ES-I3 (cell line): Measurements from ENCODE around the gene UGT8.
"Not testable (repeated sequence)": the region's sequence is repeated elsewhere in the genome, so short reads cannot be mapped to it uniquely, and the experiment has no call there.

ENCODE experiments used
- H3K36me3 ChIP-seq: 2 replicates; pipeline ENCODE4 v1.6.1; 2013; ENCODE audit warnings: mild to moderate bottlenecking, low read length, control low read depth, moderate library complexity; ENCODE audit not compliant: insufficient read depth
- H3K4me1 ChIP-seq: 2 replicates; pipeline ENCODE4 v1.6.1; 2013; ENCODE audit warnings: mild to moderate bottlenecking, control low read depth, low read length; ENCODE audit not compliant: insufficient read depth
- H3K9ac ChIP-seq: 2 replicates; pipeline ENCODE4 v1.6.1; 2013; ENCODE audit warnings: low read depth, mild to moderate bottlenecking, low read length, moderate library complexity
- H3K9me3 ChIP-seq: 2 replicates; pipeline ENCODE4 v1.6.1; 2013; ENCODE audit warnings: mild to moderate bottlenecking, low read length, moderate library complexity; ENCODE audit not compliant: control insufficient read depth, insufficient read depth

UGT8 gene

DNA sequence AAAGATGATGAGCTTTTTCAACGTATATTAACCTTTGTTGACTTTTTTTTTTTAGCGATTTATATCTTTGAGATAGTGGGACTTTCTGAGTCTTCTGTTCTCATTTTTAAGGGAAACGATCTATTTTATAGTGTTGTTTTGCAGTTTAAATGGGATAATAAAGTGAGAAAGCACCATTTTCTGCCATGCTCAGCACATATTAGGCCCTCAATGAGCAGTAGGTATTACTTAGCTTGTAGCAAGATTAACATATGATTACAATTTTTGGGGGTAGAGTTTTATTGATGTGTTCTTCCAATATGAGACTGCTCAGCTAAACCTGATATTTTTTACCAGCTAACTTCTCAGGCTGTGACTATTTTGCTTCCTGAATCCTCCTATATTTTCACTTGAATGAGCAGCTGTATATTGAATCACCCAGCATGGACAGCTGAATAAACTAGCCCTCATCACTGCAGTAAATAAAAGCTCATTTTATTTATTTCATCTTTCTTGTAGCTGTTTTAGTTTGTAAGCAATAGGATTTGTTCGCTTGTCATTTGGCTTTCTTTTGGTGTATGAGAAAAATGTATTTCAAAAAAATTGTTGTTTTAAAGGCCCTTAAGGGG is 43.7 kb downstream of the UGT8 start:
- Histone ChIP-seq H3K9ac (no peak overlapping the region), H3K4me1 (no peaks in the 10 kb centered on the region), H3K9me3 (no peaks in the 10 kb centered on the region), H3K36me3 (no peaks in the 10 kb centered on the region)

DNA sequence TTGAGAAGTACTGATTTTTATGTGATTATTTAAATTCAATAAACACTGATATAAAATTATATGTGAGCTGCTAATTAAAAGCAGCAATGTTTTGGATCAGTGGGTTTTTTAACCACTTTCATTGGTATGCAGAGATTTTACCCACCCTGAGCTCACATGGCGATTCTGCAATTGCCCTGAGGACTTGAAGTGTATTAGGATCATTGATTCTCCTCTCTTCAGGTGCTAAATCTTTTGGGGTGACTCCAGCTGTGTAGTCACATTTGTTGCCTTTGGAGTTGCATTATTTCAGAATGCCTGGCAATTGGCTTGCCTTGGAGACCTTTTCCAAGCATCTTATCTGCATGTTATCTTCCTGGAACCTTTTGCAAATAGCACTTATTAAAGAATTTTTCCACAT is 51.3 kb downstream of the UGT8 start:
- Histone ChIP-seq H3K4me1 (no peaks in the 10 kb centered on the region), H3K9ac (no peak overlapping the region), H3K36me3 (no peaks in the 10 kb centered on the region), H3K9me3 (no peaks in the 10 kb centered on the region)

DNA sequence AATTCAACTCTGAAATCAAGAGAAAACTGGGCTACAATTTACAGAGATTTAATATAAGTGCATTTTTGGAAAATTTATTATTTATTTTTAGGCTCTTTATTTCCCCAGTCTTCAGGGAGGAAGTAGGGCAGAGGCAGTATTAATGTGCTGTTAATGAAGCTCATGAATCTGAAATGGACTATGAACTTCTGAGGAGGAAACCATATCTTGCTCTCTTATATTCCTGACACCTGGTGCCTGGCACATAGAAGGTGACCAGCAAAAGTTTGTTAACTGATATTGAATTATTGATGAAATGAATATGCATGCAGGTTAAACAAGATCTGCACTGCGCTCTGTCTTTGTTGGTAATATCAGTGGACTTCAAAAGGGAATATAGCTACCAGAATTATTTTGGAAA is 55.1 kb downstream of the UGT8 start:
- H3K4me1 ChIP-seq, result no peaks in the 10 kb centered on the region; the same call in 1 of the 2 replicates
- no peak overlapping the region for H3K9ac ChIP-seq
- H3K9me3 ChIP-seq, result no peaks in the 10 kb centered on the region
- H3K36me3 ChIP-seq, result no peaks in the 10 kb centered on the region

DNA sequence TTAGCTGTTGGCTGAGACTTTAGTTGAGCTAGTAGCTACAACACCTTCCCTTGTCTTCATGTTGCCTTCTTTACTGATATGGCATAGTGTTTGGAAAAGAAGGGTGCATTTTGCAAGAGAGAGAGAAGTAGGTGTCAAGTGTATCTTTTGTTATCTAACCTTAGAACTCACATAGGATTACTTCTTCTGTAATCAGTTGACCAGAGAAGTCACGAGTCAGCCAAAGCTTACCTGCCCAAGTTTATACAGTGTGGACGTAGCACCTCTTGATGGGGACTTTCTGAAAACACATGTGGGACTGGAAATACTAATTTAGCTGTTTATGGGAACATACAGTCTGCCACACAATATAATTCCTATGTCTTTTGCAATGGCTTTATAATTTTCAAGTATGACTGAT is 56.0 kb downstream of the UGT8 start:
- no peaks in the 10 kb centered on the region; the same call in 1 of the 2 replicates for H3K4me1 ChIP-seq
- no peaks in the 10 kb centered on the region for H3K9me3 ChIP-seq
- no peak overlapping the region for H3K9ac ChIP-seq
- no peaks in the 10 kb centered on the region for H3K36me3 ChIP-seq

DNA sequence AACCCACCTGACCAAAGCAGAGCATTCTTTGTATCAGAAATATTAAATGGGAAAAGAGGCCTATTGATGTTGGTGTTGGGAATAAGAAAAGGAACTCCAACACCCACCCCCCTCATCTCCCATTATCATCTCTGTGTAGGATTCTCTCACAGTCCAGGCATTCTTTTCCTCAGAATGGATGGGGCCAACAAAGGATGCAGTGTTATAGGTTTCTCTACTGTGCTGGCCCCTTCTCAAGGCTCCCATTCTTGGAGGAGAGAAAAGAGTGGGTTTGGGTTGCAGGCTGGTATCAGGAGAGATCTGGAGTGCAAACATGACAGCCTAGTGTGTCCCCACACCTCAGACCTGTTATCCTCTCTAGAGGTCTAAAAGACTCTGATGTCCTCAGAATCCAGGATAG is 59.6 kb downstream of the UGT8 start:
- Histone ChIP-seq H3K36me3 (no peaks in the 10 kb centered on the region), H3K4me1 (no peaks in the 10 kb centered on the region; the same call in 1 of the 2 replicates), H3K9me3 (no peaks in the 10 kb centered on the region), H3K9ac (no peak overlapping the region)

DNA sequence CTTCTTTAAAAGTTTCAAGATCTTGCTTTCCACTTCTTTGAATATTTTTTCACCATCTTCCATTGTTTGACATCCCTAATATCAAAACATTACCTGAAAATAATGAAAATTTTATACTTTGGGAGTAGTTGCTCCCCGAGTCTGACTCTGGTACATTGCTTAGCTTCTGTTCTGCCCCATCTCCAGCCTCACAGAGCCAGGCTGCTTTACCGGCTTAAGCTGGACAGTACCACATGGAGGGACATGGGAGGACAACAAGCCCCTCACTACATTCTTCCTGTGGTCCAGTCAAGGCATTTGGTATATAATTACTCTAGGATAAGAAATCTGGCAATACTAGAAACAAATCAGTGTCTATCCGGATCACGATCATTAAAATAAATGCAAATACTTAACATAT is 60.2 kb downstream of the UGT8 start:
- Histone ChIP-seq H3K4me1 (no peaks in the 10 kb centered on the region; the same call in 1 of the 2 replicates), H3K36me3 (no peaks in the 10 kb centered on the region), H3K9ac (no peak overlapping the region), H3K9me3 (no peaks in the 10 kb centered on the region)

DNA sequence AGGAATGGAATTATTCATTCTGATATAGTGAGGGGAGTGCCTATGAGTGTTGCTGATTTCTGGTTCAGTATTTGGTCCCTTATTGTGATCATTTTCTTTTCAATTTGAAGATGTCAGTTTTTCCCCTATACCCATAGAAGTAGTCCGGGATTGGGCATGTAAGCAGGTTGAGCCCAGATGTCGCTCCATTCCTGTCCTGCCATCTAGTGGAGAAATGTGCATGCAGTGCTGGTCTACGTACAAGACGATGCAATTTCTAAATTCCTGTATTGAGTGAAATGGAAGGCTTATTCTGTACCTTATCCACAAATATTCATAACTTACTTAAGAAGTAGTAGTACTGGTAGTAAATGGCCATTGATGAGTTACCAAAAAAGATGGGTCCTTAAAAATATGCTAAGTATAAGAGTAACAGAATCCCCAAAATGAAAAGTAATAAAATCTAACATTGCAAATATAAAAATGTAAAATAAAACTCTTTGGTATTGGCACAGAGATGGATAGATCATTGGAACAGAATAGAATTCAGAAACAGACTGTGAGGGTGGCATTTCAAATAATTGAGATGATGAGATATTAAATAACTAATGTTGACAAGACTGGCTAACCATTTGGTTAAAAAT is 60.9 kb downstream of the UGT8 start:
- Histone ChIP-seq H3K9ac (no peak overlapping the region), H3K4me1 (no peaks in the 10 kb centered on the region; the same call in 1 of the 2 replicates), H3K9me3 (no peaks in the 10 kb centered on the region), H3K36me3 (no peaks in the 10 kb centered on the region)

DNA sequence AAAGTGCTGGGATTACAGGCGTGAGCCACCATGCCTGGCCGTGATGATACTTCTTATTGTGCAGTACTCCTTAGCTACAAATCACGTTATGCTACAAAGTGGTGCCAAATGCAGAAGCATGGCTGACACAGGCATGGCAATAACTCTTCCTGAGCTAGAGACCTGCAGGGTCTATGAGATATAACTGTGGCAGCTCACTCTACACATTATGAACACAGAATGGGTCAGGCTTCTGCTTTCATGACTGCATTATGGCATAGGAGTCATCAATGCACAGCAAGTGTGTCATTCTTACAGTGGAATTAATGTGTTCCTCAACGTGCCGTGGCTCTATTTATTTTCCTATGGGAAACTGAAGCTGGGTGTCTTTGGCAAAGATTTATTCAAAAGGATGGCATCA is 64.5 kb downstream of the UGT8 start:
- Histone ChIP-seq H3K9me3 (no peaks in the 10 kb centered on the region), H3K9ac (no peak overlapping the region), H3K4me1 (no peaks in the 10 kb centered on the region), H3K36me3 (no peaks in the 10 kb centered on the region)

DNA sequence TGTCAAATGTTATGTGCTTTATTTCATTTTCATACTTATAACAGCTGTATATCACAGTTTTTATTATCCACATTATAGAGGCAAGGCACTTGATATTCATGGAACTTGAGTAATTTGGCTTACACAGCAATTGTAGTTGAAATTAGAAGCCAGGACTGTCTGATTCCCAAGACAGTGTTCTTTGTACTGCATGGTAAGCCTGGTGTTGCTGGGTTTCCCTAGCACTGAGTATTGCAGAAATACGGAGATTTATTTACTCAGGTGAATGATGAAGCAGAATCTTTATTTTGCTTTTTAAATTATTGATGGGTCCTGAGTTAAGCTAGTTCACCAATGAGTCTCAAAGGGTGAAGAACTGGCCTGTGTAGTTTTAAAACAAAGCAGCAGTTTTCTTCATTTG is 70.0 kb downstream of the UGT8 start:
- H3K36me3 ChIP-seq, result no peaks in the 10 kb centered on the region
- H3K9ac ChIP-seq, result no peak overlapping the region
- H3K9me3 ChIP-seq, result no peaks in the 10 kb centered on the region
- H3K4me1 ChIP-seq, result no peaks in the 10 kb centered on the region

DNA sequence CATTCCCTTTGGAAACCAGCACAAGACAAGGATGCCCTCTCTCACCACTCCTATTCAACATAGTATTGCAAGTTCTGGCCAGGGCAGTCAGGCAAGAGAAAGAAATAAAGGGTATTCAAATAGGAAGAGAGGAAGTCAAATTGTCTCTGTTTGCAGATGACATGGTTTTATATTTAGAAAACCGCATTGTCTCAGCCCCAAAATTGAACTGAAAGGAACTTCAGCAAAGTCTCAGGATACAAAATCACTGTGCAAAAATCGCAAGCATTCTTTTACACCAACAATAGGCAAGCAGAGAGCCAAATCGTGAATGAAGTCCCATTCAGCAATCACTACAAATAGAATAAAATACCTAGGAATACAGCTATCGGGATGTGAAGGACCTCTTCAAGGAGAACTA is 72.1 kb downstream of the UGT8 start:
- not testable (repeated sequence) for H3K4me1 ChIP-seq, H3K36me3 ChIP-seq, H3K9me3 ChIP-seq, H3K9ac ChIP-seq

DNA sequence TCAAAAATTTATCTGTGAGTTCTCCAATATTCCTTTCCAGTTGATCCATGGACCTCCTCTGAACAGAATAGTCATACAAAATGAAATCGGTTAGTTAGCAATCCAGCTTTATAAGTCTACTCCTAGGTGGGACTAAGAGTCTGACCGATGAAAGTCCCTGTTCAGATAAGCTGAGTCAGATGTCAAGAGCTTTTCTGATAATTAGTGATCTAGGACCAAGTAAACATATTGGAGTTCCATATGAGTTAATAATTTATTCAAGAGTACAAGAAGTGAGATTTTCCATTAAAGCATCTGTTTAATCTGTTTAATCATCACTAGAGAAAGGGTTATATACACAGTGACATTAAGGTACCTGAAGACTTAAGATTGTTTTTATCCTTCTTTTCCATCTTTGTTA is 74.7 kb downstream of the UGT8 start:
- H3K4me1 ChIP-seq, result no peaks in the 10 kb centered on the region
- H3K9me3 ChIP-seq, result no peaks in the 10 kb centered on the region
- no peak overlapping the region for H3K9ac ChIP-seq
- H3K36me3 ChIP-seq, result no peaks in the 10 kb centered on the region

DNA sequence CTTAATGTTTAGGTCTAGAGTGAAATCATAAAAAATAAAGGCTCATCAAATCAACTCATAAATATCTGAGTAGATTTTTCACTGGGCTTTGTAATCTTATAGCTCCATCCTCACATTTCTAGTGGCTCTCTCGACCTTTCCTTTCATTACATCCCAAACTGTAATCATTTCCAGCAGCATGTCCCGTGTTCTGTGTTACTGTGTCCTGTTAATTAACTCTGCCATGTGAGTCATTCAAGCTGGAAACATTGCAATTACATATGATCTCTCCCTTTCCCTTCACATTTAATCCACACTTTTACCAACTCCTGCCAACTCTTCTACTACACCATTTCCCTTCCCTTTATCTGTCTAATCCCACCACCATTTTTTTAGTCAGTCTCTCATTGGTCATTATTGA is 75.5 kb downstream of the UGT8 start:
- Histone ChIP-seq H3K9ac (no peak overlapping the region), H3K9me3 (no peaks in the 10 kb centered on the region), H3K4me1 (no peaks in the 10 kb centered on the region), H3K36me3 (no peaks in the 10 kb centered on the region)

DNA sequence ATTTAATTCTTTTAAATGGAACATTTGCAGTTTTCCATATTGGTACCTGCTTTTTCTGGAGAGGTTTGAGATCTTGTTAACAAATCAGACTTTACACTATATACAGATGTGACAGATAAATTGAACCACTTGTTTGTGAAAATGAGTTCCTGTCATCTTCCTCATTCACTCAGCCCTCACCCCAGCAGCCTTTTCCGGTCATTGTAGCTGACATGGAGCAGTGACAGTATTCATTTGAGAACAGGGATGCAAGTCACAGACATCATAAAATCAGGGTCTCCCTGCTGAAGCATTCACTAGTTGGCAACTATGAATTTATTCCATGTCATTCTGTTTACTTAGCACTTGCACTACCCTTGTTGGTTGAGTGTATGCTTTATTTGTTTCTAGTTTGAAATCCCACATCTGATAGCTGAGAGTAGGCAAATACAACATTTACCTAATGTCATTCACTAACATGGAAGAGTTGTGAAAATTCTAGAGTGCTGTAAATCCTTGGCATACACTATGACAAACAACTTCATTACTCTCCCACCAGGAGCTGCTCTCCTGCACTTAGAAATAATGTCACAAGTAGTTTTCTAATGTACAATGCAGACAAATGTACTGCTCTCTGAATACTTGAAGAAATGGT is 78.9 kb downstream of the UGT8 start:
- H3K4me1 ChIP-seq, result no peaks in the 10 kb centered on the region
- no peak overlapping the region for H3K9ac ChIP-seq
- no peaks in the 10 kb centered on the region for H3K9me3 ChIP-seq
- no peaks in the 10 kb centered on the region for H3K36me3 ChIP-seq

DNA sequence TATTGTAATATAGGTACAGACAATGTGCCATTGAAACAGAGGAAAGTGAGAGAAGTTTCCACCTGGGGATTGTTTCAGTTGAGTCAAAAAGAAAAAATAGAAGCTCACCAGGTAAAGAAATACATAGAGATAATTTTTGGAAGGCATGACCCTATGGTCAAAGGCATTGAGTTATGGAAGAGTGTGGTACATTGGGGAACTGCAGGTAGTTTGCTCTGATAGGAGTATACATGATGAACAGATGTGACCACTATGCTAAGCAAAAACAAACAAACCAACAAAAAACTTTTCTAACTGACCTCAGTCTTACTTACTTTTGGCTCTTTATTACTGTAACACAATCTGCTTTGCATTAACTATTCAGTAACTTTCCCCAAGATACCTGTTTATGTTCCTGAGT is 85.9 kb downstream of the UGT8 start:
- Histone ChIP-seq H3K4me1 (peaks cover 4% of the 10 kb centered on the region; the same call in 1 of the 2 replicates), H3K36me3 (no peaks in the 10 kb centered on the region), H3K9me3 (no peaks in the 10 kb centered on the region), H3K9ac (no peak overlapping the region)

DNA sequence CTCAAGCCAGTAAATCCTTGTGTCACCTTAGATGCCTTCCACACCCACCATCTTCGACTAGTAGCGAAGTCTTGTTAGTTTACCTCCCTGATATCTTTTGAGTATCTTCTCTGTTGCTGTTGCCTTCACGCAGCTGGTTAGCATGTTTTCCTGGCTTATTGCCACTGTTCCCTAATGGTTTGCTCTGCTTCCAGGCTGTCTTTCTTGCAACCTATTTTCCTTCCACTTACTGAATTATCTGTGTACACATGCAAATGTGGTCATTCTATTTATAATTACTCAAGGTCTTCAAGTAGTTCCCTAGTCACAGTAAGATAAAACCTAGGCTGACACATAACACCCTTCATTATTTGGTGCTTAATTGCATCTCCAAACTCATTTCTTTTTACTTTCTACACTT is 89.5 kb downstream of the UGT8 start:
- H3K9ac ChIP-seq, result no peak overlapping the region
- H3K4me1 ChIP-seq, result peaks cover 4% of the 10 kb centered on the region; the same call in 1 of the 2 replicates
- H3K9me3 ChIP-seq, result no peaks in the 10 kb centered on the region
- H3K36me3 ChIP-seq, result no peaks in the 10 kb centered on the region
